H9 (cell line): Measurements from ENCODE around the gene CUEDC1. TPM values are rescaled to one million over a fixed set of nuclear protein-coding genes. Genes with fewer than 3 reads are reported as not detected.

Experiments used
- DNase-seq: peaks from one replicate; pipeline ENCODE4 v3.0.0-alpha.2; 2017
- H2AFZ ChIP-seq: one replicate; pipeline ENCODE4 v1.6.1; 2013; ENCODE audit warnings: mild to moderate bottlenecking, low read length, control low read depth, moderate library complexity
- H2AK5ac ChIP-seq: 2 replicates; pipeline ENCODE4 v1.6.1; 2013; ENCODE audit warnings: low read length, control low read depth, mixed read lengths; ENCODE audit not compliant: insufficient read length
- H2BK120ac ChIP-seq: one replicate; pipeline ENCODE4 v1.6.1; 2013; ENCODE audit warnings: low read depth, mild to moderate bottlenecking, low read length, control low read depth, inconsistent platforms; ENCODE audit not compliant: poor library complexity, severe bottlenecking
- H2BK12ac ChIP-seq: 2 replicates; pipeline ENCODE4 v1.6.1; 2013; ENCODE audit warnings: low read length, control low read depth, mixed read lengths, low read depth; ENCODE audit not compliant: insufficient read length
- H2BK15ac ChIP-seq: 2 replicates; pipeline ENCODE4 v1.6.1; 2013; ENCODE audit warnings: low read depth, low read length, control low read depth
- H2BK20ac ChIP-seq: one replicate; pipeline ENCODE4 v1.6.1; 2013; ENCODE audit warnings: low read depth, mild to moderate bottlenecking, low read length, control low read depth, inconsistent platforms; ENCODE audit not compliant: poor library complexity, severe bottlenecking
- H2BK5ac ChIP-seq: 2 replicates; pipeline ENCODE4 v1.6.1; 2013; ENCODE audit warnings: low read length, control low read depth, mixed read lengths; ENCODE audit not compliant: insufficient read length
- H3K14ac ChIP-seq: 2 replicates; pipeline ENCODE4 v1.6.1; 2013; ENCODE audit warnings: low read length, control low read depth; ENCODE audit not compliant: insufficient read depth
- H3K18ac ChIP-seq: 2 replicates; pipeline ENCODE4 v1.6.1; 2013; ENCODE audit warnings: low read depth, mild to moderate bottlenecking, mixed read lengths, low read length, control low read depth; ENCODE audit not compliant: insufficient read length
- H3K23ac ChIP-seq: 2 replicates; pipeline ENCODE4 v1.6.1; 2013; ENCODE audit warnings: low read length, control low read depth, mixed read lengths, low read depth; ENCODE audit not compliant: insufficient read length
- H3K23me2 ChIP-seq: 2 replicates; pipeline ENCODE4 v1.6.1; 2013; ENCODE audit warnings: low read depth, mild to moderate bottlenecking, mixed read lengths, low read length, control low read depth; ENCODE audit not compliant: insufficient read length, poor library complexity, severe bottlenecking
- H3K27ac ChIP-seq: 2 replicates; pipeline ENCODE4 v1.5.1; 2013; ENCODE audit warnings: low read length, control low read depth, mixed read lengths, low read depth; ENCODE audit not compliant: insufficient read length
- H3K27me3 ChIP-seq: 2 replicates; pipeline ENCODE4 v1.6.1; 2013; ENCODE audit warnings: low read length, control low read depth, inconsistent platforms; ENCODE audit not compliant: insufficient read depth
- H3K4ac ChIP-seq: 2 replicates; pipeline ENCODE4 v1.6.1; 2013; ENCODE audit warnings: low read depth, mild to moderate bottlenecking, control low read depth, inconsistent platforms, low read length, moderate library complexity
- H3K4me1 ChIP-seq: 2 replicates; pipeline ENCODE4 v1.6.1; 2013; ENCODE audit warnings: low read length, control low read depth, inconsistent platforms; ENCODE audit not compliant: insufficient read depth
- H3K4me2 ChIP-seq: 2 replicates; pipeline ENCODE4 v1.6.1; 2013; ENCODE audit warnings: low read length, control low read depth, mixed read lengths; ENCODE audit not compliant: insufficient read length, insufficient read depth
- H3K56ac ChIP-seq: 2 replicates; pipeline ENCODE4 v1.6.1; 2013; ENCODE audit warnings: low read depth, mild to moderate bottlenecking, mixed read lengths, low read length, control low read depth; ENCODE audit not compliant: insufficient read length
- H3K79me1 ChIP-seq: 2 replicates; pipeline ENCODE4 v1.6.1; 2013; ENCODE audit warnings: low read depth, mild to moderate bottlenecking, moderate library complexity, low read length, control low read depth, inconsistent platforms; ENCODE audit not compliant: insufficient read depth, poor library complexity, severe bottlenecking
- H3K79me2 ChIP-seq: 2 replicates; pipeline ENCODE4 v1.6.1; 2013; ENCODE audit warnings: low read length, control low read depth, inconsistent platforms; ENCODE audit not compliant: insufficient read depth
- H3K9ac ChIP-seq: 2 replicates; pipeline ENCODE4 v1.6.1; 2013; ENCODE audit warnings: low read length, control low read depth, mixed read lengths; ENCODE audit not compliant: insufficient read length; ENCODE audit errors: extremely low read depth
- H3K9me3 ChIP-seq: one replicate; pipeline ENCODE4 v1.6.1; 2013; ENCODE audit warnings: low read depth, low read length, inconsistent platforms; ENCODE audit not compliant: control insufficient read depth
- H3T11ph ChIP-seq: one replicate; pipeline ENCODE4 v1.6.1; 2013; ENCODE audit warnings: mild to moderate bottlenecking, low read length, control low read depth, inconsistent platforms
- H4K20me1 ChIP-seq: one replicate; pipeline ENCODE4 v1.6.1; 2013; ENCODE audit not compliant: control insufficient read depth, insufficient read length, insufficient read depth
- H4K5ac ChIP-seq: 2 replicates; pipeline ENCODE4 v1.6.1; 2013; ENCODE audit warnings: low read depth, mild to moderate bottlenecking, mixed read lengths, low read length, control low read depth; ENCODE audit not compliant: insufficient read length
- H4K8ac ChIP-seq: replicated peaks from 2 replicates; pipeline ENCODE4 v1.6.1; 2013; ENCODE audit warnings: low read length, control low read depth, mixed read lengths, low read depth; ENCODE audit not compliant: insufficient read length
- H4K91ac ChIP-seq: 2 replicates; pipeline ENCODE4 v1.6.1; 2013; ENCODE audit warnings: low read depth, mild to moderate bottlenecking, moderate library complexity, mixed read lengths, low read length, control low read depth; ENCODE audit not compliant: insufficient read length
- H3K27ac Mint-ChIP-seq, 3 experiments: 2 replicates in 2 of 3; 3 replicates in 1 of 3; pipeline ENCODE4 v1.8.0; 2020 to 2021; ENCODE audit warnings: mixed read lengths in 3 of 3, mild to moderate bottlenecking in 1 of 3, moderate library complexity in 1 of 3
- H3K27me3 Mint-ChIP-seq: 2 replicates; pipeline ENCODE4 v1.8.0; 2021; ENCODE audit warnings: low read depth, mild to moderate bottlenecking, moderate library complexity, mixed read lengths
- H3K36me3 Mint-ChIP-seq, 3 experiments: 2 replicates in 2 of 3; 3 replicates in 1 of 3; pipeline ENCODE4 v1.8.0; 2020 to 2021; ENCODE audit warnings: low read depth in 3 of 3, mixed read lengths in 3 of 3; ENCODE audit not compliant: insufficient read depth in 1 of 3
- H3K4me1 Mint-ChIP-seq, 2 experiments: 2 replicates each; pipeline ENCODE4 v1.8.0; 2020; ENCODE audit warnings: mixed read lengths in 2 of 2
- H3K4me3 Mint-ChIP-seq, 2 experiments: 2 replicates in 1 of 2; 3 replicates in 1 of 2; pipeline ENCODE4 v1.8.0; 2020 to 2021; ENCODE audit warnings: mild to moderate bottlenecking in 2 of 2, mixed read lengths in 2 of 2, moderate library complexity in 1 of 2
- H3K9me3 Mint-ChIP-seq, 2 experiments: 2 replicates in 1 of 2; 3 replicates in 1 of 2; pipeline ENCODE4 v1.8.0; 2020; ENCODE audit warnings: mild to moderate bottlenecking in 2 of 2, mixed read lengths in 2 of 2, moderate library complexity in 1 of 2
- CTCF ChIP-seq: fragments of 200-600 bp; sonication (generic); conservative IDR thresholded peaks from 3 replicates; pipeline ENCODE4 v1.8.0; 2021; ENCODE audit warnings: antibody characterized with exemption, mild to moderate bottlenecking
- WGBS: extraction: QIAGEN DNeasy Blood & Tissue Kit; methylation state at CpG from one replicate; pipeline ENCODE4 v1.1.7; 2013; ENCODE audit warnings: missing lambda C conversion rate, low lambda C conversion rate, mixed read lengths; ENCODE audit not compliant: insufficient read length; ENCODE audit errors: extremely low coverage; 5-methylcytosine and 5-hydroxymethylcytosine counted together
- total RNA-seq: library from RNA; stranded (reverse); gene quantifications from 2 replicates; pipeline ENCODE4 v1.2.1, GENCODE V29; 2021

Gene CUEDC1
- total RNA-seq, 1 experiment from 2014 or later: 7.3 TPM

GRCh38 chr17:57970710-57971109 lies 15.5 kb upstream of the CUEDC1 start:
- Histone ChIP-seq H3K79me1 (no peaks in the 10 kb centered on the region), H2BK120ac (no peak overlapping the region), H2AFZ (no peak overlapping the region), H4K91ac (no peak overlapping the region), H3K4me2 (no peak overlapping the region), H3K9ac (no peak overlapping the region), H3K9me3 (no peaks in the 10 kb centered on the region), H3K23me2 (no peaks in the 10 kb centered on the region), H3K18ac (no peak overlapping the region), H3K56ac (no peak overlapping the region), H2BK12ac (no peak overlapping the region), H3K4me1 (peaks cover 2% of the 10 kb centered on the region; the same call in 1 of the 2 replicates), H3K14ac (no peak overlapping the region), H2AK5ac (no peak overlapping the region), H3K23ac (no peak overlapping the region), H4K8ac (no peak overlapping the region), H3K79me2 (no peaks in the 10 kb centered on the region), H3K27me3 (no peaks in the 10 kb centered on the region), H2BK5ac (no peak overlapping the region), H2BK20ac (no peak overlapping the region), H4K20me1 (no peaks in the 10 kb centered on the region), H4K5ac (no peak overlapping the region), H3T11ph (no peak overlapping the region), H2BK15ac (no peak overlapping the region), H3K4ac (no peak overlapping the region), H3K27ac (no peak overlapping the region)
- Mint-ChIP-seq H3K4me1 (peaks cover 7 to 12% of the 10 kb centered on the region in 2 experiments), H3K27ac (no peak overlapping the region; a peak in 1 of 7 replicates), H3K9me3 (no peaks in the 10 kb centered on the region), H3K4me3 (no peak overlapping the region), H3K27me3 (no peaks in the 10 kb centered on the region; the same call in 1 of the 2 replicates), H3K36me3 (peaks cover 15 to 30% (median 24%) of the 10 kb centered on the region in 3 experiments; a peak in 6 of 7 replicates)
- DNase-seq: no peak
- no CpG with 5 or more reads among the region's 4 CpGs for WGBS
- no peak for TF ChIP-seq CTCF
